ENCODE results near the gene RNF167.

- no peak for TF ChIP-seq ZBTB2 (CRISPR knock-in tag; IDR thresholded peaks at IDR 0.05; ENCODE audit: low read depth)
- no peak for TF ChIP-seq CTCF (CRISPR knock-in tag; IDR thresholded peaks at IDR 0.05)
- TF ChIP-seq IRF9 (CRISPR knock-in tag; IDR thresholded peaks at IDR 0.05; ENCODE audit: borderline replicate concordance), result no peak
- TF ChIP-seq THAP8 (CRISPR knock-in tag; IDR thresholded peaks at IDR 0.05; ENCODE audit: borderline replicate concordance), result no peak
- no peak for TF ChIP-seq CBX5 (CRISPR knock-in tag; IDR thresholded peaks at IDR 0.05; ENCODE audit: borderline replicate concordance)
- TF ChIP-seq XRCC5 (optimal IDR thresholded peaks at IDR 0.05; ENCODE audit: low read length), result no peak
- TF ChIP-seq ZNF280D (CRISPR knock-in tag; IDR thresholded peaks at IDR 0.05), result no peak
- TF ChIP-seq ZNF274 (CRISPR knock-in tag; IDR thresholded peaks at IDR 0.05), result no peak
Observed at GRCh38 chr17:4946312-4946976, 6.4 kb downstream of the RNF167 start.

Measured in HepG2 (cell line).